ENCODE data around the gene RMC1. TPM values are rescaled to one million over a fixed set of nuclear protein-coding genes. Genes with fewer than 3 reads are reported as not detected.
"Not testable (repeated sequence)": the region's sequence is repeated elsewhere in the genome, so short reads cannot be mapped to it uniquely, and the experiment has no call there.

RMC1 gene
- total RNA-seq, 2 donors from 2014 or later = 46.8 to 52.3 TPM

DNA sequence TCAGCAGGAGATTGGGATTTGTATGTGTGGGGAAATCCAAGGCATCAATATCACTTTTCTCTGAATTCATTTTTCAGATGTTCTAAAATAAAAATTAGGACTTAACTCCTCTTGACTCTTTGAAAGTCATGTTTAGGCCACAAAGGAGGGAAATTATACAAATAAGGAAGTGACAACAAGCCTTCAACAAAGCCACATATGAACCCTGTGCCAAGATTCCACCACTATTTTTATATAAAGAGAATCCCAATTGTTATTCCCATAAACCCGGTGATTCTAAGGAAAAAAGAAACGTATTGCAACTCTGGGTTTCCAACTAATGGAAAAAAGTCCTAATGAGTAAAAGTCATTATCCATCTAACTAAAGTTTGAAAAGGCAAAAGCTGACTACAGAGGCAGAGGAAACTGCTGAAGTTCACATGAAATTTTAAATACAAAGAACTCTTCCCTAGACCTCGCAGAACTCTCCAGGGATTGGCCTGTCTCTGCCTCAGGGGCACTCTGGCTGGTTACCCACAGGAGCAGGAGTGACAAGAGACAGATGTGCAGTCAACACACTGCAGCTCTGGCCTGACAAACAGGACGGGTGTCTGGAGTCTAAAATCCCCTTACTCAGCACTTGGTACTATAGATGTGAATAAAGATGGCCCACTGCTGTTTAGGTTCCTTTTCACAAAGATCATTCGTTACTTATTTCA lies 71.4 kb downstream of the RMC1 start:
- DNase-seq (no peak), ATAC-seq (replicated peaks in 1 of 2) (no peak)
- peak overlapping the region in 1 of 2 donors; percentile 70 for H3K4me3 Mint-ChIP-seq
- no peaks in the 10 kb centered on the region for H3K9me3 Mint-ChIP-seq
- no peaks in the 10 kb centered on the region for H3K27me3 Mint-ChIP-seq (ENCODE audit: low read depth)
- peaks cover 0 to 8% of the 10 kb centered on the region in 2 donors for H3K36me3 Mint-ChIP-seq (ENCODE audit: insufficient read depth in 2 of 2)
- peak overlapping the region; percentile 94 for H3K27ac Mint-ChIP-seq
- peaks cover 46% of the 10 kb centered on the region for H3K4me1 Mint-ChIP-seq (ENCODE audit: low read depth)

DNA sequence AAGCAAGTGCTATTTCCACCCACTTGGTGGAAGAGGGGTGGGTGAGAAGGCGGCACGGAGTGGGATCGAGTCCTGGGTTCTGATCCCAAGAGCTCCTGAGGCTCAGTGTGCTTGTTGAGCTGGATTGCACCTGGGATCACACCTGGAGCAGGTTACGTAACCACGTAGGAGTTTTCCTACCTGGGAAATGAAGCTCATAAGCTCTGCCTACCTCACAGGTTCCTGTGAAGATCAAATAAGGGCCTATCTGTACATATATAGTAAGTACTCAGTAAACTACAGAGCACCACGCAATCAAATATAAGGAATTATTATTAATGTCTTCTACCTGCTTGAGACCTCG lies 72.0 kb downstream of the RMC1 start:
- Mint-ChIP-seq H3K27me3 (ENCODE audit: low read depth) (no peaks in the 10 kb centered on the region), H3K27ac (peak overlapping the region; percentile 94), H3K4me1 (ENCODE audit: low read depth) (peaks cover 51% of the 10 kb centered on the region), H3K36me3 (ENCODE audit: insufficient read depth in 2 of 2) (peaks cover 0 to 8% of the 10 kb centered on the region in 2 donors), H3K9me3 (no peaks in the 10 kb centered on the region), H3K4me3 (no peak overlapping the region)
- no peak for ATAC-seq (replicated peaks in 1 of 2)
- DNase-seq = no peak

GRCh38 chr18:23577521-23577920 lies 74.2 kb downstream of the RMC1 start:
- not testable (repeated sequence) for H3K4me3 Mint-ChIP-seq; ATAC-seq (replicated peaks in 1 of 2)
- peaks cover 64% of the 10 kb centered on the region for H3K4me1 Mint-ChIP-seq (ENCODE audit: low read depth)

DNA sequence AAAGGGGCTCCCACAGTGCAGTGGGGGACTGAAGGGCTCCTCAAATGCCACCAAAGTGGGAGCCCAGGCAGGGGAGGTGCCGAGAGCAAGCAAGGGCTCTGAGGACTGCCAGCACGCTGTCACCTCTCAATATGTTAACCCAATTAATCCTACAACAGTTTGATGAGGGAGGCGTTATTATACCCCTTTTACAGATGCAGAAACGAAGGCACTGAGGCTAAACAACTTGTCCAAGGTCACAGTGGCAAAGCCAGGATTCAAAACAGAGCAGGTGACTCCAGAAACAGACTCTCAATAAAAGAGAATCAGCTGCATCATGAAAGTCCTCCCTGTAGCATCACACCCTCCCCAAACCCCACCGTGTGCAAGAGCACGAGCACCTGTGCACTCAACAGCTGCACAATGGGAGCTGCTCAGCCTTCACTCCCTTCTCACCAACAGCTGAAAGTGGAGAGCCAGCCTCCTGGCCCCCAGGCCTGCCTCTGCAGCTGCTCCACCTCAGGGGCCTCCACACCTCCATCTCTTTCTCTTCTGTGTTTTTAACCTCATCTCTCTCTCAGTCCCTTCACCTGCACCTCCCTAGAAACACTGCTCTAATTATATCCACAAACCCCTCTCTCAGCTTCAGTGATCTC lies 74.9 kb downstream of the RMC1 start:
- H3K27ac Mint-ChIP-seq = peak overlapping the region; percentile 39
- no peak for DNase-seq
- peaks cover 0 to 8% of the 10 kb centered on the region in 2 donors for H3K36me3 Mint-ChIP-seq (ENCODE audit: insufficient read depth in 2 of 2)
- no peak overlapping the region for H3K4me3 Mint-ChIP-seq
- H3K4me1 Mint-ChIP-seq (ENCODE audit: low read depth) = peaks cover 68% of the 10 kb centered on the region
- H3K27me3 Mint-ChIP-seq (ENCODE audit: low read depth) = no peaks in the 10 kb centered on the region
- no peaks in the 10 kb centered on the region for H3K9me3 Mint-ChIP-seq
- ATAC-seq (replicated peaks in 1 of 2) = no peak

More at GRCh38 chr18:23577521-23577920, 74.2 kb downstream of the RMC1 start:
- not testable (repeated sequence) for H3K9me3 Mint-ChIP-seq; H3K27me3 Mint-ChIP-seq (ENCODE audit: low read depth); DNase-seq; H3K36me3 Mint-ChIP-seq (ENCODE audit: insufficient read depth in 2 of 2); H3K27ac Mint-ChIP-seq

GRCh38 chr18:23578891-23579653 lies 75.8 kb downstream of the RMC1 start:
- ATAC-seq (replicated peaks in 1 of 2) (no peak), DNase-seq (no peak)
- peaks cover 68% of the 10 kb centered on the region for H3K4me1 Mint-ChIP-seq (ENCODE audit: low read depth)
- peaks cover 0 to 6% of the 10 kb centered on the region in 2 donors for H3K36me3 Mint-ChIP-seq (ENCODE audit: insufficient read depth in 2 of 2)
- H3K4me3 Mint-ChIP-seq = peak overlapping the region in 1 of 2 donors; percentile 11
- H3K27ac Mint-ChIP-seq = peak overlapping the region; percentile 49
- no peaks in the 10 kb centered on the region for H3K27me3 Mint-ChIP-seq (ENCODE audit: low read depth)
- H3K9me3 Mint-ChIP-seq = no peaks in the 10 kb centered on the region

DNA sequence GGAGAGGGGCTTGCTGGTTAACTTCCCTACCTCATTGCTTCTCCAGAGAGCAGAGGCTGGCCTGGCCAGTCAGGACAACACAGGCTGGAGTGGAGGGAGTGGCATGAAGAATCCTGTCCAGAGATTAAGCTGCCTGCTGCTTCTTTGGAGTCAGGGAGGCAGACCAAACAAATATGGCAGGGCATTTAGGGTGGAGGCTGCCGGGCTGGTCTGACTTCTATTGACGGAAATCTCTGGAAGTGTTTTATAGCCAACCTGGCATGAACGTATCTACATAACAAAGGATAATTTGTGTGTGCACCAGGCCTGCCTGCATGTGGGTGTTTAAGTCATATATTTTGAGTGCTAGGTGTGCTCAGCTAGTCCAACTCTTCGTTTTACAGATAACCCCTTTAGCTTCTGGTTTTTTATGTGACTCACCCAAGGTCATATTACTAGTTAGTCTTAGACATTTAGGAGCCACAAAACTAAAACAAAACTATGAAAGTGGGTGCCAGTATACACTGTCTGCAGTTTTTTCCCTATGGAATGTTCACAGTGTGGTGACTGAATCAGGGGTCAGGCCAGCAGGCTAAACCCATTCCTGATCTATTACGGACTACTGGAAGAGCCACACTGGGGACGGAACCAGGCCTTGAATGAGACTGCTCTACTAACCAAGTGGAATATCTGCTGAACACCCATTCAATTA lies 77.5 kb downstream of the RMC1 start:
- Mint-ChIP-seq H3K27ac (peak overlapping the region; percentile 81), H3K4me1 (ENCODE audit: low read depth) (peaks cover 71% of the 10 kb centered on the region), H3K9me3 (no peaks in the 10 kb centered on the region), H3K36me3 (ENCODE audit: insufficient read depth in 2 of 2) (peaks cover 0 to 3% of the 10 kb centered on the region in 2 donors), H3K4me3 (peak overlapping the region in 1 of 2 donors; percentile 38), H3K27me3 (ENCODE audit: low read depth) (no peaks in the 10 kb centered on the region)
- ATAC-seq (replicated peaks in 1 of 2) (peak in 1 of 2 donors; percentile 44), DNase-seq (no peak)

Other genes with a start within 250 kb of the RMC1 start
- gene RIOK3, start 50.2 kb upstream of the RMC1 start, total RNA-seq = 10 to 100 TPM; 75.9 to 95.8 TPM
- gene NPC1, start 83.0 kb downstream of the RMC1 start, total RNA-seq = 10 to 100 TPM; 29.3 to 32.4 TPM
- gene ANKRD29, start 159.4 kb downstream of the RMC1 start, total RNA-seq = not detected
- gene LAMA3, start 185.9 kb downstream of the RMC1 start, total RNA-seq = under 1 TPM in 1 of 2 donors, not detected in 1; 0.19 TPM

Measured in activated T-cell treated with anti-CD3 and anti-CD28 coated beads, Interleukin-2, amount 50 U/mL, for 72 hours (primary cell).